Gastroesophageal sphincter (tissue), 4 donors: ENCODE results near the gene TMEM175. TPM values are rescaled to one million over a fixed set of nuclear protein-coding genes. Genes with fewer than 3 reads are reported as not detected.
"Not testable (repeated sequence)": the region's sequence is repeated elsewhere in the genome, so short reads cannot be mapped to it uniquely, and the experiment has no call there.

Source experiments
- ATAC-seq: fragments of 150-250 bp; one replicate; pipeline ENCODE4 v1.9.1; 2016; ENCODE audit warnings: mild to moderate bottlenecking, moderate library complexity
- H3K27ac ChIP-seq, 4 donors: fragments of 200-600 bp; sonication (generic) in 3 of 4; 1 replicate in 3 of 4; 2 replicates in 1 of 4; pipeline ENCODE4 v1.5.1; 2016 to 2019
- H3K27me3 ChIP-seq: fragments of 200-600 bp; sonication (generic); one replicate; pipeline ENCODE4 v1.5.1; 2019
- H3K36me3 ChIP-seq, 2 donors: fragments of 200-600 bp; sonication (generic); one replicate each; pipeline ENCODE4 v1.5.1; 2019; ENCODE audit warnings: control low read depth in 1 of 2
- H3K4me1 ChIP-seq, 3 donors: fragments of 200-600 bp; sonication (generic); 1 replicate in 2 of 3; 2 replicates in 1 of 3; pipeline ENCODE4 v1.5.1; 2016 to 2019; ENCODE audit warnings: control low read depth in 2 of 3
- H3K4me3 ChIP-seq, 2 donors: fragments of 200-600 bp; sonication (generic); one replicate each; pipeline ENCODE4 v1.5.1; 2019; ENCODE audit warnings: mild to moderate bottlenecking in 1 of 2, moderate library complexity in 1 of 2
- H3K9me3 ChIP-seq, 3 donors: fragments of 200-600 bp; sonication (generic); one replicate each; pipeline ENCODE4 v1.5.1; 2017 to 2019; ENCODE audit warnings: control low read depth in 2 of 3
- CTCF ChIP-seq, 4 experiments: fragments of 200-600 bp in 2 of 4; fragments of 450-650 bp in 2 of 4; sonication (generic) in 1 of 4; IDR thresholded peaks; one replicate each; pipeline ENCODE4 v1.5.1; 2017 to 2019; ENCODE audit warnings: antibody characterized with exemption in 4 of 4, mild to moderate bottlenecking in 2 of 4, moderate library complexity in 2 of 4
- EP300 ChIP-seq: sonication (generic); formaldehyde crosslinking; IDR thresholded peaks from one replicate; pipeline ENCODE4 v1.6.1; 2017; ENCODE audit warnings: antibody characterized with exemption, mild to moderate bottlenecking
- POLR2A ChIP-seq, 2 donors: fragments of 450-650 bp; IDR thresholded peaks; one replicate each; pipeline ENCODE4 v1.6.1; 2017; ENCODE audit warnings: antibody characterized with exemption in 2 of 2, mild to moderate bottlenecking in 2 of 2, moderate library complexity in 1 of 2
- POLR2AphosphoS5 ChIP-seq: sonication (generic); formaldehyde crosslinking; IDR thresholded peaks from one replicate; pipeline ENCODE4 v1.6.1; 2017; ENCODE audit warnings: antibody characterized with exemption
- WGBS, 2 donors: methylation state at CpG; one replicate each; pipeline ENCODE4 v1.1.5; 2018; ENCODE audit warnings: low coverage in 1 of 2; 5-methylcytosine and 5-hydroxymethylcytosine counted together
- total RNA-seq, 4 donors: library from RNA; depleted of rRNA; stranded (reverse); fragments of >200 nt; gene quantifications; one replicate each; pipeline ENCODE4 v1.1.0, GENCODE V29; 2016

The TMEM175 gene
- total RNA-seq, 4 donors from 2014 or later = 21.7 to 40.3 (median 24.2) TPM

- 59 to 60% methylated on average over 1 to 9 of the region's 15 CpGs for WGBS, 2 donors
- Histone ChIP-seq H3K4me1 (peaks cover 0 to 19% (median 11%) of the 10 kb centered on the region in 3 donors), H3K4me3 (no peak overlapping the region), H3K36me3 (peaks cover 0 to 5% of the 10 kb centered on the region in 2 donors), H3K27ac (no peak overlapping the region), H3K27me3 (peaks cover 53% of the 10 kb centered on the region), H3K9me3 (no peaks in the 10 kb centered on the region)
- ATAC-seq = no peak
- TF ChIP-seq EP300 (no peak), CTCF (IDR thresholded peaks at IDR 0.05) (no peak)
Measured at GRCh38 chr4:996030-996996, 64.1 kb downstream of the TMEM175 start.

GRCh38 chr4:996997-997374 lies 64.7 kb downstream of the TMEM175 start:
- no peak for TF ChIP-seq CTCF (IDR thresholded peaks at IDR 0.05)
- no peak for TF ChIP-seq EP300
- no peak for TF ChIP-seq POLR2A (IDR thresholded peaks at IDR 0.05)
- no peak for TF ChIP-seq POLR2AphosphoS5
- Histone ChIP-seq H3K9me3 (no peaks in the 10 kb centered on the region), H3K36me3 (no peaks in the 10 kb centered on the region), H3K27me3 (peaks cover 60% of the 10 kb centered on the region), H3K4me1 (peaks cover 0 to 24% (median 12%) of the 10 kb centered on the region in 3 donors), H3K4me3 (peak overlapping the region in 1 of 2 donors; percentile 44), H3K27ac (no peak overlapping the region)
- ATAC-seq = no peak
- 0 to 11% methylated on average over 1 to 2 of the region's 25 CpGs for WGBS, 2 donors

- Histone ChIP-seq H3K4me1 (peaks cover 0 to 29% (median 17%) of the 10 kb centered on the region in 3 donors), H3K4me3 (peak overlapping the region in 1 of 2 donors; percentile 44), H3K36me3 (no peaks in the 10 kb centered on the region), H3K27ac (no peak overlapping the region), H3K9me3 (no peaks in the 10 kb centered on the region), H3K27me3 (peaks cover 65% of the 10 kb centered on the region)
- no CpG with 5 or more reads among the region's 68 CpGs for WGBS, 2 donors
- ATAC-seq = peak; percentile 44
- TF ChIP-seq EP300 (no peak), CTCF (IDR thresholded peaks at IDR 0.05) (no peak), POLR2A (IDR thresholded peaks at IDR 0.05) (no peak), POLR2AphosphoS5 (no peak)
Measured at GRCh38 chr4:997375-998071, 65.3 kb downstream of the TMEM175 start.

- peaks cover 72% of the 10 kb centered on the region for H3K27me3 ChIP-seq
- no peaks in the 10 kb centered on the region for H3K36me3 ChIP-seq
- no peak overlapping the region for H3K4me3 ChIP-seq
- 40% methylated on average over 2 of the region's 12 CpGs; no CpG with 5 or more reads in 1 of the 2 donors for WGBS, 2 donors
- peaks cover 0 to 36% (median 24%) of the 10 kb centered on the region in 3 donors for H3K4me1 ChIP-seq
- ATAC-seq = no peak
- no peaks in the 10 kb centered on the region for H3K9me3 ChIP-seq
- TF ChIP-seq POLR2A (IDR thresholded peaks at IDR 0.05) (no peak), POLR2AphosphoS5 (no peak), EP300 (no peak), CTCF (IDR thresholded peaks at IDR 0.05) (no peak)
- H3K27ac ChIP-seq = no peak overlapping the region
Measured at GRCh38 chr4:998096-998691, 65.9 kb downstream of the TMEM175 start.

- H3K27ac ChIP-seq, H3K4me3 ChIP-seq, H3K36me3 ChIP-seq, H3K9me3 ChIP-seq, ATAC-seq: not testable (repeated sequence)
- WGBS, 2 donors = 50 to 51% methylated on average over 2 to 8 of the region's 21 CpGs
- Histone ChIP-seq H3K27me3 (peaks cover 84% of the 10 kb centered on the region), H3K4me1 (peaks cover 0 to 41% (median 27%) of the 10 kb centered on the region in 3 donors)
Measured at GRCh38 chr4:999240-999863, 67.1 kb downstream of the TMEM175 start.
